ENCODE data around the gene NAA16.

Gene NAA16

DNA sequence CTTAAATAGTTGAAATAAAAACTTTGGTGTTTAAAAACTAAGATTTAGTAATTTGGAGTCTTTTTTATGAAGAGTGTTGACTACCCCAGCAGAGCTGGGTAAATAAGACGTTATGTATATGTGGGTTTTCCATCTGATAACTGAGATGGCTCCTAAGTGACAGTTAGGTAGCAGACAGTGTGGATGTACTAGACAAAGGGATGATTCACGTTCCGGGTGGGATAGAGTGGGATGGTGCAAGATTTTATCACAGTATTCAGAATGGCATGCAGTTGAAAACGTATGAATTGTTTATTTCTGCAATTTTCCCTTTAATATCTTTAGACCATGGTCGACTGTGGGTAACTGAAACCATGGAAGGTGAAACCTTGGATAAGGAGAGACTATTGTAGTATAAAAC lies 50.4 kb downstream of the NAA16 start:
- DNase-seq = no peak

DNA sequence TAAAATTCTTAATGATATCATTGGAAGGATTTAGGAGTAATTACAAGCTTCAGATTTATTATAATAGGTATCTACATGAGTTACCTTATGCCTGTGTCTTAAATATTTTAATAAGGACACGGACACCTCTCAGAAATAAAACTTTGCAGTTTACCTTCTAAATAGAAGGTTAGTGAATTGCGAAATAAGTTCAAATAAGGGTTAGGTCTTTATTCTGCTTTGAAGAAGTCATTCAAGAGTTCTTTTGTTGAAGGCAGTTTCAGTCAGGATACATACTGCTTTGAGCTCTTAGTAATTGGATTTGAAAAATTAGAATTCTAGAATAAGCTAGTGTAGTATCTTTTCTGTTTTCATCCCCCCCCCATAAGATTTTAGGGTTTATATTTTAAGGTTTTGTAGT lies 53.0 kb downstream of the NAA16 start:
- DNase-seq = no peak

DNA sequence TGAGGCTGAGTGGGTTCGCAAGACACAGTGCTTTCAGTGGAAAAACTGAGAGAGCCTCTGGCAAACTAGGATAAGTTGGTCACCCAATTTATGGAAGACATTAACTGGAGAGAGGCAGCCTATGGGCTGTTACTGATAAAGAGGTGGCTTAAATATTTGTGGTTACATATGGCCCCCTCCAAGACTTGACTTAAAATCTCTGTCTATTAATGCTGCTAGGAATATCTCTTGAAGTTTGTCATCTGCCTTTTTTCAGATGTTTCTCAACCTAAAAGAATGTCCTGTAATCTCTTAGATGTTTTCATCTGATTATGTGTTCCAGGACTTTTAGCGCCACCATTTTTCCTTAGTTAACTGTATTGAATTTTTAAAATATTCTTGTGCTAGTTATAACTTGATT lies 54.6 kb downstream of the NAA16 start:
- DNase-seq = no peak

DNA sequence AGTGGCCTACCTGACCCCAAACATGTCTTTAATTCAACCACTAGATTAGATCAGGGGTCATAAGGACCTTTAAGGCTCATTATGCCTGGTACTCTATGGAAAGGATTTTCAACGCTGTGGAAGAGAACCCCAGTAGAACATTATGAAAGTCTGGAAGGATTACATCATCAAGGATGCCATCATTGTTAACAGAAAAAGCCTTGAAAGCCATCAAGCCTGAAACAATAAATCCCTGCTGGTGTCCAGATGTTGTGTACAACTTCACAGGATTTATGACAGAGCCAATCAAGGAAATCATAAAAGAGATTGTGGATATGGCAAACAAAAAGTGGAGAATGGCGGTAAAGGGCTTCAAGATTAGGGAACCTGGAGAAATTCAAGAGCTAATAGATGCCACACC lies 59.7 kb downstream of the NAA16 start:
- DNase-seq = no peak

DNA sequence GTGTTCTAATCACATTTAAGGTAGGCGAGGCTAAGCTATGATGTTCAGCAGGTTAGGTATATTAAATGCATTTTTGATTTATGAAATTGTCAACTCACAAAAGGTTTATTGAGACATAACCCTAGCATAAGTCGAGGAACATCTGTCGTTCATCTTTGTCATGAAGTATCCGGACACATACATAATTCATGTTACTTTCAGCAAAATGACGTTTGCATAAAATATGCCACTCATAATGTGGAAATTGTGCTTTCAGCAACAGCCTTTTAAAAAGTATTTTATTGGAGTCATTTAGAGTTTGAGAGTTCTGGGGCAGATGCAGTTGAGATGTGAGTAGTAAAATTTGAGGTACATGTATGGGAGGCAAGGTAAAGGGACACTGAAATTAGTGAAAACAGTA lies 66.4 kb downstream of the NAA16 start:
- DNase-seq = no peak

DNA sequence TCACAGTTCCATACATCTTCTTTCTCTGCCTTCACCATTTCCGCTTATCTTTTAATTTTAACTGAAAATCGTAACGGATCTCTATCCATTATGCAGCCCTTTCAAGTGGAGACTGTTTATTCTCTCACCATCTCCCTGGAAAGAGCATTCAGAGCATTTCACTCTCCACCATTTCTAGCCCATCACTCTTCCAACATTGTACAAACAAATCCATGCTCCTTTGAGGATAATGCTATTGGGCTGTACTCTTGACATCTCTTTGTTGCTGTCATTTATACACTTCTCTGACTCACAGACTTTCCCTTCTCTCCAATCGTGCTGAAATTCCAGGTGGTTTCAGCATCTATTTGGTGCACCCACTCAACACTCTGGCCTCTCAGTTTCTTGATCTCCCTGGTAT lies 71.4 kb downstream of the NAA16 start:
- no peak for DNase-seq

DNA sequence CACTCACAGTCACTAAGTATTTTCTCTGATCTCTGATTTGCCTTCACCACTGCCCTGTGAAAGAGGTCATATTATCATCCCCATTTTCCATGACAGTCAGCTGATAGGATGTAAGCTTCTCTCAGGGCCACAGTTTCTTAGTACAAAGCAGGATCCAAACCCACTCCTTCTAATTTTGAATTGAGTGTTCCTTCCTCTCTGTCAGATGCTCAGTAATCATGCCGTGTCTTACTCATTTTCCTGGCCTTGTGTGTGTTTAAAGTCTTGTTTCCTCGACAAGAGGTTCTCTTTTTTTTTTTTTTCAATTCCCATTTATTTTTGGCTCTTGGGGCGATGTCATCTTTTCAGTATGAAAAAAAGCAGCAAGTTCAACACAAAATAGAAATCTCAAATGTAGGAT lies 72.3 kb downstream of the NAA16 start:
- no peak for DNase-seq

DNA sequence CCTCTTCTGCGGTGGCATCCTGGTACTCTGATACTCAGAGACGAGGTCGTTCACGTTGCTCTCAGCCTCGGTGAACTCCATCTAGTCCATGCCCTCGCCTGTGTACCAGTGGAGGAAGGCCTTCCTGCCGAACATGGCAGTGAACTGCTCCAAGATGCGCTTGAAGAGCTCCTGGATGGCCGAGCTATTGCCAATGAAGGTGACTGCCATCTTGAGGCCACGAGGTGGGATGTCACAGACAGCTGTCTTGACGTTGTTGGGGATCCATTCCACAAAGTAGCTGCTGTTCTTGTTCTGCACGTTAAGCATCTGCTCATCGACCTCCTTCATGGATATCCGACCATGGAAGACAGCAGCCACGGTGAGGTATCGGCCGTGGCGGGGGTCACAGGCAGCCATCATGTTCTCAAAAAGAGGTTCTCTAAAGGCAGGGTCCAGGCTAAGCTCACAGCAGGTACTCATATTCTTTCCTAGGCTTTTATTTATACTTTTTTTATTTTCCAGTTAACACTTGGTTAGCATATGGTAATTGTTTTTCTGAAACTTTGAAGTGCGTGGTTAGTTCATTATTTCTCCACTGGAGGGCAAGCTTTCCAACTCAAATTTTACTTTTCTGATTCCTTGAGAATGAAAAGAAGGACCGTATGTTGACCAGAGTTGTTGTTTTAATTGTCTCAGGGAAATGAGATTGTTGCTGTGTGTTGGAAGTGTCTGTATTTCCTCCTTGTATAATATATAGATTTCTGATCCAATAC lies 73.9 kb downstream of the NAA16 start:
- no peak for DNase-seq

DNA sequence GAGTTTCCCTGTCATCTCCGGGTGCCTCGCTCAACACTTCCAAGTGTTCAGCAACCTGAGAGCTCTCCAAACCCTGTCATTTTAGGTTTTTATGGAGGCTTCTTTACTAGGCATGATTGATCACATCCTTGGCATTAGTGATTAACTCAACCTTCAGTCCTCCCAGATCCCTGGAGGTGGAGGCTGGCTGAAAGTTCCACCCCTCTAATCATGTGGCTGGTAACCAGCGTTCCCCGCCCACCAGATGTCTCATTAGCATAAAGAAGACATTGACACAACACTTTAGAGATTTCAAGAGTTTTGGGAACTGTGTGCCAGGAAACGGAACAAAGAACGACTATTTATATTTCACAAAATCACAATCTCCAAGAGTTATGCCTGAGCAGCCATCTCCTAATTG lies 75.1 kb downstream of the NAA16 start:
- DNase-seq = no peak

DNA sequence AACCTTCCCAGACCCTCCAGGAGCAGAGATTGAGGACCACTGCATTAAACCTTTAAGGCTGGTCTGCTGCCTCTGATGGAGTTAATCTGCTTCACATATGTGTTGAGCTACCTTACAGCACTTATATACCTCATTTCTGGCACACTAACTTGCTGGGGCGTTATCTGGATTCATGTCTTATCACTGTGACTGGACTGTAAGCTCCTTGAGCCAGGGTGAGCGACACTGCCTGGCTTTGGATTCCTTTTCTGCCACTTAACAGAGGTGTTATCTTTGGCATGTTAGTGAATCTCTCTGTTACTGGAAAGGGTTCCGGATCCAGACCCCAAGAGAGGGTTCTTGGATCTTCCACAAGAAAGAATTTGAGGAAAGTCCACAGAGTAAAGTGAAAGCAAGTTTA lies 76.5 kb downstream of the NAA16 start:
- no peak for DNase-seq

DNA sequence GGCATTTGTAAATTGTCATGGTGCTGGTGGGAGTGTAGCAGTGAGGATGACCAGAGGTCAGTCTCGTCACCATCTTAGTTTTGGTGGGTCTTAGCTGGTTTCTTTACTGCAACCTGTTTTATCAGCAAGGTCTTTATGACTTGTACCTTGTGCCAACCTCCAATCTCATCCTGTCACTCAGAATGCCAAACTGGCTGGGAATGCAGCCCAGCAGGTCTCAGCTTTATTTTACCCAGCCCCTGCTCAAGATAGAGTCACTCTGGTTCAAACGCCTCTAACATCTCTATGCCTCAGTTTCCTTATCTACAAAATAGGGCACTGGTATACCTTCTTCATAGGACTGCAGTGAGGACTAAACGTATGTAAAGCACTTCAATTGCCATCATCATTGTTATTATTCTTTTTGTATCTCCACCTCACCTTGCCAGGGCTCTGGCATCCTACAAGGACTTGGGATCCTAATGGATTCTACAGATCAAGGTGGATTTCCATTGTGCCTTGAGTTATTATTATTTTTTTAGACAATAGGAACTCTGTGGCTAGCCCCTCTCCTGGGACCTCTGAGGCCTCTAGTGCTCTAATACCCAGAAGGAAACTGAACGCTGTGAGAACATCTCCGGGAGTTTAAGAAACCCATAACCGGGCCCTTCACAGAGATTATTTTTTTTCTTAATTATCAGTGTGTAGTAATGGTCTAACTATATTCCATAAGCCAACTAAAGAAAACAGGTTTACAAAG lies 77.2 kb downstream of the NAA16 start:
- DNase-seq = no peak

DNA sequence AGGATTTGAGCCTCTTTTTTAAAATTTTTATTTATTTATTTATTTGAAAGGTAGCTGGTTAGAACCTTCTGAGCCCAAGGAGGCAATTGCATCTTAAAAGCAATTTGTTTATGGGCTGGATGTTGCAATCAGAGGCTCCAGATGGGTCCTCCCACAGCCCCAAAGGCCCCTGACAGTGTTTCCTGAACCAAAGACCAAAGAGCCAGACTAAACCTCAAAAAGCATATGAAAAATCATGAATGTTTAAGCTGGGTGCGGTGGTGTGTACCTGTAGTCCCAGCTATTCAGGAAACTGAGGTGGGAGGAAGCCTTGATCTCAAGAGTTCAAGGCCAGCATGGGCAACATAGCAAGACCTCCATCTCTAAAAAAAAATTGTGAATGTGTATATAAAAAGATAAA lies 78.5 kb downstream of the NAA16 start:
- no peak for DNase-seq

DNA sequence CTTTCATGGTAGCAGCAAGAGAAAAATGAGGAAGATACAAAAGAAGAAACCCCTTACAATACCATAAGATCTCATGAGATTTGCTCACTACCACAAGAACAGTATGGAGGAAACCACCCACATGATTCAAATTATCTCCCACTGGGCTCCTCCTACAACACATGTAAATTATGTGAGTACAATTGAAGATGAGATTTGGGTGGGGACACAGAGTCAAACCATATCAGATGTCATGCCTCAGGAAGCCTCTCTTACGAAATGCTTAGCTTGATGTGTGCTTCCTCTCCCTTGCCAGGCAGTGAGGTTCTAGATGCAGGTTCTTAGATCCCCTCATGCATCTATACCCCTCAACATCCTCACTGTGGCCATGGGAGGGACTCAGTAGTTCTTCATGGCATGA lies 83.1 kb downstream of the NAA16 start:
- no peak for DNase-seq

DNA sequence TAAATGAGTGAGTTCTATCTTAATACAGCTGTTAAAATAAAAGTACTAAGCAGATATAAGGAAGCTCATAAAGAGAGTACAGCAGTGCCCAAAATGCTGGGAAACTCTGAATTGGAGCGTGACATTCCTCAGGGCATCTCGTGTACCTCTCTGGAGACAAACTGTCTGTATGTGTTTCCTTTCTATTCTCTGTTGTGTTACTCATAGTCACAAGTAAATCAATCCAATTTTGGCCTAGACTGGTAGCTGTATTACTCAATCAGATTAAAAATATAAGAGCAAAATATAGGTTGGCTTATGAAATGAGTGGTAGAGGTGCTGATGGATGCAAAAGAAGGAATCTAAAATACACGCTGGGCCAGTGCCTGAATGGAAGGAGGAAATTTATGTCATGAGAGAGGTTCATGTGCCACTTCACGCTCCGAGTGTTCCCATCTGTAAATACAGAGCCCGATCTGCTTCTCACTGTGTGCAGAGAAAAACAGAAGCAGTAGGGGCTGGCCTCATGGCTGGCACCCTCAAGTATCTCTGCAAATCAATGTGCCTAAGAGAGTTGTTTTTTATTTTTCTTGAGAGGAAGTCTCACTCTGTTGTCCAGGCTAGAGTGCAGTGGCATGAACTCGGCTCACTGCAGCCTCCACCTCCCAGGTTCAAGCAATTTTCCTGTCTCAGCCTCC lies 87.6 kb downstream of the NAA16 start:
- no peak for DNase-seq

DNA sequence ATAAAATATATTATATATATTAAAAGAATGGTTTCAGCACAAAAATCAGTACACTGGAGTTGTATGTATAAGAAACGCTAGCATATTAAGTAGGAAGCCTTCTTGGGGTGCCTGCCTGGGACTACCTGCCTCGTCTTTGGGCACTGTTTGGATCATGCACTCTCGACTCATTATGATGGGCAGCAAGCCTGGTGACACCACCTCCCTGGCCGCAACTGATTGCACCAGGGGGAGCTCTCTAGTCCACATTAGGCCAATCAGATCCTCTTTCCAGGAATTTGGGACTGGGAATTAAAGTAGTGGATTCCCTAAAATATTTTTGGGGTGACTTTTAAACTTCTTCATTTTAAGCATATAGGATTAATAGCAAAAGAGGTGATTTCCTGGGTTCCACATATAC lies 90.3 kb downstream of the NAA16 start:
- no peak for DNase-seq

DNA sequence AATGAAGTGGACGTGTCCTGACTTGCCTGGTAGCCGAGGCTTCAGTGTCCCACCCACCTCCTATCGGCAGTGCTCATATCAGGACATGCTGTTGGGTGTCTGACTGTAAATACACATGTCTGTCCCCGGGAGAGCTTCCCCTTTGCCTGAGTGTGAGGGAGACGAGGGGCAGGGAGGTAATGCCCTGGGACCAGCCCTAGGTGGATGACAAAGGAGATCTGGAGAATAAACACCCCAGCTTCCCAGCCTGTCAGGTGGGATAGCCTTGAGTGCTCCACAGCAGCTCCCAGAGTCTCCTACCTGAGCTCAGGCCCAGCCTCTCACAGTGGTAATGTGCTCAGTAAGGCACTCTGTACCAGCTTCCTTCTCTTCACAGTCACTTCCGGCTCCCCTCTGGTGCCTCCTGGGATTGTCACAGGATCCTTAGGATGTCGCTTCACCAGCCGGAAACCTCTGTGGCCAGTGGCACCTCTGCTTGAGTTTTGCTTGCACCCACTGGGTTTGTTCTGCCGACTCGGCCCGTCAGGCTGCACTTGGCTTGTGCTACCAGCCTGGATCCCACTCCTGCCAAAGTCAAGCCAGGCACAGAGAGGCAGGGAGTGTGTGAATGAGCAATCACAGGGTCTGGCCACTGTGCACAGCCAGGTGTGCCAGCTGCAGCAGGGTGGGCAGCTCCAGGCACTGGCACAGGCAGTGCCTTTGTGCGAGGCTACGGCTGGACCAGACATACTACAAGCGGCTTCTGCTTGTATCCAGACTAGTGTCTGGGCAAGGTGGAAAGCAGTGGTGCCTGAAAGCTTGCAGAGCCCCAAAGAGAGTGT lies 91.8 kb downstream of the NAA16 start:
- no peak for DNase-seq

DNA sequence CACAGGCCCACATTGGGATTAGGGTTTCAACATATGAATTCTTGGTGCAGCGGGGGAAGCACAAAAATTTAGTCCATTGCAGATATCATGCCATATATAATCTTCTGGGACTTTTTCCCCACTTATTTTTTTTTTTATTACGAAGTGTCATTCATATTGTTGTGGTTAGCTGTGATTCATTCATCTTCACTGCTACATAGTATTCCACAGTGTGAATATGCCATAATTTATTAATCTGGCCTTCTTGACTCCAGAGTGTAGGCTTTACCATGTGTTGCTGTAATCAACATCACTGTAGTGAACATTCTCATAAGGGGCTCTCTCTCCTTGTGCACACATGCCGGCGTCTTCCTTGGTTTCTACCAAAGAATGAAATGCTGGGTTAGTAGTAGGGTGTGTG lies 92.9 kb downstream of the NAA16 start:
- DNase-seq = no peak

DNA sequence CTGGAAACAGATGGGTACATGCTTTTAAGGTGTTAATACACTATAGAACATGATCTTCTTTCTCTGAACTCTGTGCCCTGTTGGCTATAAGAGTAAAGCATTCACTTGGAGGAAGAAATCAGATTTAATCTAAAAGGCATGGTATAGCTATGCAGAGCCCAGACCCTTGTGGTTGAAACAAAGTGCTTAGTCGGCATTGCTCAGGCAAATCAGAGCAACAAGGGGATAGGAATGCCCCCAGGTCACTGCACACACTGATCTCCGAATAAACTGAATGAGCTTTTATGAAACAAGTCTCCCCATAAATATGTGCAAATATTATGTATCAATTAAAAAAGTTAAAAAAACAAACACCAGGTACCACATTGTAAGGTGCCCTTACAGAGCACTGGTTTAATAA lies 94.3 kb downstream of the NAA16 start:
- DNase-seq = no peak

DNA sequence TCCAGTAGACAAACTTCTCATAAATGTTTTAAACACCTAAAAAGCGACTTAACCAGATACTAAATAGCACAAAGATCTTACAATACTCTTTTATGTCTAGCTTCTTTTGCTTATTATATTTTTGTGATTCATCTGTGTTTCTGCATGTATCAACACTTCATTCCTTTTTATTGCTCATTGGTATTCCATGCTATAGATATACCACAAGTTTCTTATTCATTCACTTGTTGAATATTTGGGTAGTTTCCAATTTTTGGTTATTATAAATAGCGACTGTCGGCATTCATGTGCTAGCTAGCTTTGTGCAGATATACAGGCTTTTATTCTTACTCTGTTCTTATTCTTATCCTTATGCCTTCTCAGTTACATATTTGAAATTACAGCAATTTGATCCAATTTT lies 96.3 kb downstream of the NAA16 start:
- DNase-seq = no peak

DNA sequence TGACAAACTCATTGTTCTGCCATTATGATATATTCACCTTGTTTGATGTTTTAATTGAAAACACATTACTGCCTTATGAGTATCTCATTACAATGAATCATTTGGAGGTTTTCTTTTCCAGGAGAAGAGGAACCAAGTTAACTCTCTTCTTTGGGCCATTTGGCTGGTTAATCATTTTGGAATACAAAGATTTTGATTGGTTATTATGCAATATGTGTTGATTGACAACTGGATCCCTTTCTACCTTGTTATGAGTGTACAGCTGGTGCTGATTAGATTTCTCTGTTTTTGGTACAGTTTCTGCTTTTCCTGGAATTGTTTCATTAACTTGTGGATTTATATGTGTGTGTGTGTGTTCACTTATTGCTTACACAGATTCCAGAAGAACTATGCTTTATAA lies 97.1 kb downstream of the NAA16 start:
- DNase-seq = no peak

DNA sequence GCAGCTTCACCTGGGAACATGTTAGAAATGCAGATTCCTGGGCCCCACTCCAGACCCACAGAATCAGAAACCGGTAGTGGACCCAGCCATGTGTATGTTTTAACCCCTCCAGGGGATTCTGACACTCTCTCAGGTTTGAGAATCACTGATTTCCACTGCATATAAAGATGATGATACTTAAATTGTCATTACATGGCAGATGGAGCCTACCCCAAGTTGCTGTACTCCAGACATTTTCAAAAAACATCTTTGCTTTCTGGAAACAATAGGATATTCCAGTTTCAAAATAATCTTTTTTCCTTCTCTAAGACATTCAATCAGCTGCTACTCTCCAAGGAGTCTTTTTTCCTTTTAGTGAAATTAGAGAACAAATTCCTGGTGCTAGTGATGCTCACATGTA lies 97.7 kb downstream of the NAA16 start:
- no peak for DNase-seq

DNA sequence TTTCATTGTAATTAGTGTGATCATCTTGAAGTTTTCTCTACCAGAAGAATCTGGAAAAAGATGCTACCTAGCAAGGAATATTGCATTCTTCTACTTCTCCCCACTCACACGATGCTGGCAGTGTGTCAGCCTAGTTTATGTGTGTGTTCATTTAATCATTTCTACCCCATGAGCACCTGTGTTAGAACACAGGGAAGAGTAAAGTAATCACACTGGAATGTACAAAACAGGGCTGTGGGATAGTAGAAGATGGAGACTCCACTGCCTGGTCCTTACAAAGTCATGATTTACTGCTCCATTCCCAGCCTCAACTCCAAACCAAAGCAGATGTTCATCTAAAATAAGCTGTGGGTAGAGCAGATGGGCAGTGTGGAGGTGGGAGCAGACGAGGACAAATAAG lies 98.5 kb downstream of the NAA16 start:
- DNase-seq = no peak

DNA sequence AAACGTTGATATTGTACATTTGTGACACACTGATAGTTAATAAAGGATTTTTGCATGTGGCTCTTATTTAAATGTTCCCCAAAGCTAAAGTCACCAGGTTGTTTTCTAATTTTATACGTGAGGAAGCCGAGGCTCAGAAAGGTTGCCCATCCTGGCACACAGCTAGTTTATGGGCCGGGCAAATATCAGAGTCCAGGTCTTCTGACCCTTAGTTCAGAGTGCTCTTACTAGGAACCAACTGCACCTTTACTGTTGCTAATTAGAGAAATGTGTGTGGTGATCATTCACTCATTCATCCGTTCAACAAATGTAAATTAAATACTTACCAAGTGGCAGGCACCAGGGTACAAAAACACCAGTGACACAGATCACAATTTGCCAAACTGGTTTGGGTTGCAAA lies 100.0 kb downstream of the NAA16 start:
- no peak for DNase-seq
